HG03103 (cell line): ENCODE measurements around the gene ZNF862.
"Not testable (repeated sequence)": the region's sequence is repeated elsewhere in the genome, so short reads cannot be mapped to it uniquely, and the experiment has no call there.

Experiments used
- ATAC-seq: cut with Tn5 transposase; IDR thresholded peaks from one replicate; pipeline ENCODE4 v1.9.1; 2021; ENCODE audit warnings: low read depth; ENCODE audit not compliant: unreplicated experiment

Gene ZNF862

GRCh38 chr7:149878523-149878921 lies 40.3 kb downstream of the ZNF862 start:
- no peak for ATAC-seq

DNA sequence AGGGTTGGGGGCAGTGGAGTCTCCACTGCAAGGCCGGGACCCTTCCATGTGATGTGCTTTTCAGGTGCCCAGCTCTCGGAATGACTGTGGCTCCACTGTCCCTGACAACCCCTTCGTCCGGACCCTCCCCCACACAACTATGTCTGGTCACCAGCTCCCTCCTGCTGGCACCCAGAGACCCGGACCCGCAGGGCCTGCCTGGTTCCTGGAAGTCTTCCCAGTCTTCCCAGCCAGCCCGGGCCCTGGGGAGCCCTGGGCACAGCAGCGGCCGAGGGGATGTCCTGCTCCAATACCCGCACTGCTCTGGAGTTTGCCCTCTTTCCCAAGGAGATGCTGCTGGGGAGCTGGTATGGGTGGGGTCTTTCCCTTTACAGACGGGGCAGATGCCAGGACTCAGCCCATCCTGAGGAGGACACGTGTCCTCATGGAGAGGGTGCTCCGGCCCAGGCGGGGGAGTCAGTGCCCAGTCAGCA lies 41.1 kb downstream of the ZNF862 start:
- no peak for ATAC-seq

DNA sequence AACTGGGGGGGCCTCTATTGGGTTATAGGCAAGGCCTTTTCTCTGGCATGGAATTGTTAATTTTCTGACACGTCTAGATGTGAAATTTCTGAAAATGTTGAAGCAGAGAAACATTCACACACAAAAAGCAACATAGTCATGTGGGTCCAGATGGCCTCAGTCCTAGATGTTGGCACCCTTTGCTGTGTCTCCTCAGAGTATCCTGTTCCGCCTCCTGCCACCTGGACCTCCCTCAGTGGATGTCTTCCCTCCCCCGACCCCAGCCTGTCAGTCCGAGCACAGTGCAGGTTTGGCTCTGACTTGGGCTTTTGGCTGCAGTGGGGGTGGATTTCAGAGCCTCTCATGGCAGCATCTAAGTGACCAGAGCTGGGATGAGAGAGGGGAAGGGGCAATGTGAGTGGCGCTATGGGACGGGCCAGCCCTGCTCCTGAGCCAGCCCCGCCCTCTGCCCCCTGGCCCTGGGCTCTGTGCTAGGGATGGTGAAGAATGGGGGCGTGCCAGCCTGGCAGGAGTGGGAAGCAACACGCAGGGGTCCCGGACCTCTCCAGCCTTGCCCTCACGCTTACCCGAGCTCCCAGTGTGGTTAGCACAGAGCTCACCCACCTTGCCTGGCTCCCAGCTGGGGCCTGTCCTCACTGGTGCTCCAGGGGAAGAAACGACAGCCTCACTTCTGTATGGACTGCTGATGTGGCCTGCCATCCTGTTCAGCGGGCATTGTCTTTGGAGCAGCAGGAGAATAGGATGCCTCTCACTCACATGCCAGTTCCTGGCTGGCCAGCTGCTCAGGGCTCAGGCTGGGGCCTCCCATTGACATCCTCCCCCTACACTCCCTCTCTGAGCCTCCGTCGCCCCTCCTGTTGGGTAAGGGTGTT lies 41.8 kb downstream of the ZNF862 start:
- ATAC-seq, result no peak

- no peak for ATAC-seq
Observed at GRCh38 chr7:149880638-149881311, 42.6 kb downstream of the ZNF862 start.

DNA sequence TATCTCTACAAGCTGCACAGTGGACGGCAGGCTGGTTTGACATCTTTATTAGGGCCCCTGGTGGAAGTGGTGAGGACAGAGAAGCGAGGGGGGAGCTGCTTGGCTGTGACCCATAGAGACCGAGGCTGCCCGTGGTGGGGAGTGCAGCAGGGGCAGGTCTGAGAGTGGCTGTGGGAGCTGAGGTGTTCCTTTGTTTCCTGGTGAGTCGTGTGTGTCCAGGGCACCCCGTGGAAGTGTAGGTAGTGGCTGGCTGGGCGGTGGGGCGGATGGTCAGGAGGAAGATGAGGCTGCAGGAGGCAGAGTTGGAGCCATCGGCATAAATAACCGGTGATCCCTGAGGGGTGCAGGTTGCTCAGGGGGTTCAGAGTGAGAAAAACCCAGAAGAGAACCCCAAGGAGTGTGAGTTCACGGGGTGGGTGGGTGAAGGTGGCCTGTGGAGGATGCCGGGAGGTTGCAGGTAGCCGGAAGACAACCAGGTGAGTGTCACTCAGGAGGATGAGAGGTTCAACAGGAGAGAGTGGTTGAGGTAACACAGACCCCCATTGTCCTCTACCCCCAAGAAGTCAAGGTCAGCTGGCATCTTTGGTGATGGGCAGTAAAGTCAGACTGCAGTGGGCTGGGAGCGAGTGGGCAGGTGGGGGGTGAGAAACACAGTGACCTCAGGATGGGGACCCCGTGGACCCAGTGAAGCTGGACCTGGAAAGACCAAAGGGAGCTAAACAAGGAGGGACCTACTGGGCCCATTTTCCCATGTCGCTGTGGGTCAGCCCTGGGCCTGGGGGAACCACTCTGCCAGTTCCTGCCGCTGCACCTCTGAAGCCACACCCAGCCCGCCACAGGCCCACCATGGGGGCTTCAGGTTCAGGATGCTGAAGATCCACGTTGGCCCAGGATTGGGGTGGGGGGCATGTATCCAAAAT lies 43.4 kb downstream of the ZNF862 start:
- ATAC-seq, result no peak

DNA sequence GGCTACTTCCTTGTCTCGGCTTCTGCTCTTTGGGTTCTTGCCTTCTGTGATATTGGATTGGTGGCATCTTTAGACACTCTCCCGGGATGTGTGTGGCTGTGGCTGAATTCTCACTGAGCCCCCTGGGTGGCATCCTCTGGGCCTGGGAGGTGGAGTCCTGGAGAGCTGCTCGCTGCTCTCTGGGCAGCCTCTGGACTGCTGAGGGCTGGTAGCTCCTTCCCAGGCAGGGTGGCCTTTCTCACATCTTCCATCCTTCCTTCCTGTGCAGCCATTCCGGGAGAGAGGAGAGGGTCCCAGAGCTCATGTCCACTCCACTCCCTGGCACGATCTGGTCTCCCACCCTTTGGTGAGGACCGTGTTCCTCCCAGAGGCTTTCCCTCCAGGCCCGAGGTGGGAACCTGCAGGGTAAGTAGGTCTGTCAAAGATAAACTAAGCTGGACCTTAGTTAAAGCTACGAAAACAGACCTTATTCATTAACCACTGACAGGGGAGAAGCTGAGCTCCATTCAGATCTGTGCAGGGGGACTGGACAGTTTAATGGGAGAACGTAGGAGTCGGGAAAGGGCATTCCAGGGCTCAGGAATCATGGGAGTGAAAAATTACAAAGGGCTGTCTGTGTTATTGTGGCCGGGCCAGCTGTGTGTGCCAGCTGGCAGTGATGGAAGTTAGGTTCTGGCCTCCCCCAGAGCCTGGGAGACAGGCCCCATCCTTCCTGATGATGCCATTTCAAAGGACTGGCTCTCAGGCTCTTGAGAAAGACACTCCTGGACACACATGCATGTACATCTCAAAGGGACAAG lies 44.3 kb downstream of the ZNF862 start:
- ATAC-seq, result no peak

DNA sequence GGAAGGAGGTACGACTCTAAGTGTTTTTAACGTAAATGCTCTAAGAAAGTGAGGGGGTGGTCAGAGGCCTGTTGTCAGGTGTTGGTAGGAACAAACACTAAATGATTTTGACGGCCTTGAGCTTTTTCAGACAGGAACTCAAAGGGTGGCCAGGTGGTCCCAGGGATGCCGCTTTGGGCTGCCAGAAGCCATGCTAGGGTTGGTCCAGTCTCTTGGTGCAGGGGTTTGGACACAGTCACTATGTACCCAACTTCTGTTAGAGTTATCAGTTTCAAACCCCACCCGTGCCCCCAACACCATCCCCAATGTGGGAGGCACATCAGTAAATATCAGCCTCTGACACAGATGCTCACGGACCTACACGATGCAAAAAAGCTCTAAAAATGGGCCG lies 44.9 kb downstream of the ZNF862 start:
- ATAC-seq, result no peak

- peak; percentile 68 for ATAC-seq
Observed at GRCh38 chr7:149883452-149883861, 45.3 kb downstream of the ZNF862 start.

- no peak for ATAC-seq
Observed at GRCh38 chr7:149884016-149884415, 45.8 kb downstream of the ZNF862 start.

DNA sequence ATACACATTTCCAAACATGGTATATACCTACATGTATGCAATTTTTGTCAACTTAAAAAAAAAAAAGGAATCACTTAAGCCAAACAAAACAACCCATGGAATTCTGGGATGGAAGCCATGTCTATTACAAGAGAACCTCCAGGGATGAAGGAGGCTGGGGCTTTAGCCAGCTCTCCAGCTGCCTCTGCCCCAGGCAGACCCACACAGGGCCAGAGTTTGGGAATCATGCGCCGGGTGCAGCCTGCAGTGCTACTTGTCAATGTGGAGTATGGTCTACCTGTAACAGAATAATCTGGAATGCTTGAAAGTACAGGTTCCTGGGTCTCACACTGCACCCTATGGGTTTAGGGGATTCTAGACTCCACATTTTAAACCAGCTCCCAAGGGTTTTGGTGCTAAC lies 46.4 kb downstream of the ZNF862 start:
- ATAC-seq, result no peak

- no peak for ATAC-seq
Observed at GRCh38 chr7:149885191-149886017, 47.2 kb downstream of the ZNF862 start.

DNA sequence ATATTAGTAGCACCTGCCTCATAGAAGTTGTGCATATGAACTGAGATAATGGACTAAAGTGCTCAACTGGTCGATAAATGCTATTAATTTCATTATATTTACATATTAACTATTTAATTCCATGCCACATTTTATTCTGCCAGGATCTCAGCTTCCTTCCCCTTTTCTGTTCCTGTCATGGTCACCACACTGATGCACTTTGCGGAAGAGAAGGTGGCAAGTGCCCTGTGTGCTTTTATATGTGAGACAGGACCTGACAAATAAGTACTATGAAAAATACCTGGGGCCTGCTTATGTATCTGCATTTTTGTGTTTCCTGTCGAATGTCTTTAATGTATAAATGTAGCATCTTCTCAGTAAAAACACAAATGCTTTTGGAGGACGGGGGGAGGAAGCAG lies 47.8 kb downstream of the ZNF862 start:
- no peak for ATAC-seq

DNA sequence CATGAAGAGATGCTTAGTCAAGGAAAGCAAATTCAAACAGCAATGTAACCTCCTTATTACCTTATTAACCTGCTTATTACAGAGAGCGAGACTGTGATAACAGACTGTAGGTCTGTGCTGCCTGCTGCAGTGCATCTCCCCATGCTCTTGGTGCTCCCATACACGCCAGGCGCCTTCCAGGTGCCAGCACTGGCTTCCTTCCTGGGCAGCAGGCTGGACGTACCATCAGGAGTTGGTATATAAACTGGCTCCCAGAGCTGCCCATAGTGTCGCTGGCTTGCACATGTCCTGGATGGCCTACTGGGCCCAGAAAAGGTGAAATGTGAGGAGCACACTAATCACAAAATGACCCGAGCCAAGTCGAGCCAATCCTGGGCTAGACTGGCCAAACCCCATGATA lies 49.1 kb downstream of the ZNF862 start:
- ATAC-seq, result no peak

DNA sequence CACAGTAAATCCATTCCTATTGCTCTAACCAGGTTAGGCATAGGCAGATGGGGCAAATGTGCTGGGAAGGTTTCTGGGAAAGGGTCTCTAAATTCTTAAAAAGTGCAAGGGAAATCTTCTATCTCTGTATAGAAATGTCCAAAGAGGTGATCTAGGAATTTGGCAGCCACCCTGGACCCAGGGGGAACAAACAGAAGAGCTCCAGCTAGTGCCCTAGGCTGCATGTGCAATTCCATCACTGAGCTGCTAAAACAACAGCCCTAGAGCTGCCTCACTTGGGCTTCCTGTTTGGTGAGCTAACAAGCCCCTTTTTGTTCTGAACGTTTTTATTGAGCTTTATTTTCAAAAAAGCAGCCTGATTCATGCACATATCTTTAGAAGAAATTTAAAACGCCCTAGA lies 52.5 kb downstream of the ZNF862 start:
- not testable (repeated sequence) for ATAC-seq

GRCh38 chr7:149894957-149895356 lies 56.8 kb downstream of the ZNF862 start:
- not testable (repeated sequence) for ATAC-seq

DNA sequence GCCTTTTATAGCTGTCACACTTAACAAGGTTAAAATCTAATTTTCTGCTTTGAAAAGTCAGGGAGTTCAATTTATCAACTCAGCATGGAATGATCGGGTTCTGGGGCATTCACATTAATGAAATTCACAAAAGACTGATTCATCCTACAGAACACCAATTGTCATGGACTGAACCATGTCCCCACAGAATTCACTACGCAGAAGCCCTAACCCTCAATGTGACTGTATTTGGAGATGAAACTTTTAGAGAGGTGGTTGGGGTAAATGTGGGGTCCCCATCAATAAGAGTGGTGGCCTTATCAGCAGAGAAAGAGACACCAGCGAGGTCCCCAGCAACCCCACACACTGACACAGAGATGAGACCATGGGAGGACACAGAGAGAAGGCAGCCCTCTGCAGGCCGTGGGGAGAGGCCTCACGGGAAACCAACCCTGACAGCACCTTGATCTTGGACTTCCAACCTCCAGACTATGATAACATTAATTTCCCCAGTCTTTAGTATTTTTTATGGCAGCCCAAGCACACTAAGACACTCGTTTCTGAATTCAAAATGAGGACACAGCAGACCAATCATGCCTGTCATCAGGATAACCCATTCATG lies 69.7 kb downstream of the ZNF862 start:
- ATAC-seq, result not testable (repeated sequence)

- ATAC-seq, result not testable (repeated sequence)
Observed at GRCh38 chr7:149910219-149910618, 72.0 kb downstream of the ZNF862 start.

DNA sequence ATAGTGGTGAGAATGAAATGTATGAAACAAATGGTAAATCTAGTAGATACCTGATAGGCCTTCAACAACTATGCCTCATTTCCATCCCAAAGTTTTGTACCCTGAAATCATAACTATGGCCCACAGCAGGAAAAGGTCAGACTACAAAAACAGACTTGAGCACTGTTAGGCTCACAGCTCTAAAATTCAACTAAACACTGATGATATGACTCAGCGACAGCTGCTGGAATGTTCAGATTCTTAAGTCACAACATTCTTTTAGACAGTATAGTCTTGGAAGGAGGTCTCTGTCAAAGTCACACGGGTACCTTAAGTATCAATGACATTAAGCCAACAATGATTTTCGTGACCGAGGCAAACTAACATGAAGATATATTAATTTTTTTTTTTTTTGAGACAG lies 74.0 kb downstream of the ZNF862 start:
- not testable (repeated sequence) for ATAC-seq
